A673 (cell line): ENCODE results near the gene LRIG3. TPM values are rescaled to one million over a fixed set of nuclear protein-coding genes. Genes with fewer than 3 reads are reported as not detected.

Experiments
- BruUV-seq: library from RNA; stranded (reverse); fragments of 400-500 nt; replicated peaks from 2 replicates; lab custom pipeline; 2021; lab: Mats Ljungman, UMichigan
- CTCF ChIA-PET: fragments of 300-600 bp; sonication (Branson Sonifier 250); formaldehyde crosslinking; loops from one replicate; lab custom pipeline; 2022; ENCODE audit warnings: antibody characterized with exemption; lab: Charles Lee
- POLR2A ChIA-PET: fragments of 300-600 bp; sonication (Branson Sonifier 250); formaldehyde crosslinking; loops from one replicate; lab custom pipeline; 2022; ENCODE audit warnings: antibody characterized with exemption; ENCODE audit not compliant: low non-redundant PET; lab: Charles Lee
- DNase-seq: peaks from one replicate; pipeline ENCODE4 v3.0.0-alpha.2; 2015; ENCODE audit warnings: low spot score
- H3K27ac ChIP-seq: fragments of 200-600 bp; sonication (generic); 2 replicates; pipeline ENCODE4 v1.5.1; 2016; ENCODE audit warnings: mixed run types, low read depth, mild to moderate bottlenecking, mixed read lengths, antibody characterized with exemption, low read length; ENCODE audit not compliant: poor library complexity, severe bottlenecking
- H3K27me3 ChIP-seq: fragments of 200-600 bp; sonication (generic); replicated peaks from 2 replicates; pipeline ENCODE4 v1.6.1; 2017; ENCODE audit warnings: mixed run types, low read depth, mild to moderate bottlenecking, mixed read lengths, antibody characterized with exemption, low read length; ENCODE audit not compliant: insufficient read depth, poor library complexity
- H3K36me3 ChIP-seq: fragments of 200-600 bp; sonication (generic); 2 replicates; pipeline ENCODE4 v1.6.1; 2016; ENCODE audit warnings: mixed run types, mild to moderate bottlenecking, mixed read lengths, antibody characterized with exemption, low read length; ENCODE audit not compliant: insufficient read depth, poor library complexity, severe bottlenecking
- H3K4me1 ChIP-seq: fragments of 200-600 bp; sonication (generic); 2 replicates; pipeline ENCODE4 v1.6.1; 2017; ENCODE audit warnings: mixed run types, mild to moderate bottlenecking, mixed read lengths, antibody characterized with exemption, low read length; ENCODE audit not compliant: insufficient read depth, poor library complexity, severe bottlenecking
- H3K4me3 ChIP-seq: fragments of 200-600 bp; sonication (generic); 2 replicates; pipeline ENCODE4 v1.5.1; 2016; ENCODE audit warnings: low read depth, mixed run types, mild to moderate bottlenecking, mixed read lengths, low read length; ENCODE audit not compliant: poor library complexity, severe bottlenecking
- H3K9me3 ChIP-seq: fragments of 200-600 bp; sonication (generic); 2 replicates; pipeline ENCODE4 v1.6.1; 2016; ENCODE audit warnings: mixed run types, low read depth, mild to moderate bottlenecking, mixed read lengths, antibody characterized with exemption, low read length; ENCODE audit not compliant: poor library complexity, severe bottlenecking
- CTCF ChIP-seq: fragments of 300-800, 200-600 bp; sonication (generic); conservative IDR thresholded peaks from 2 replicates; pipeline ENCODE4 v1.5.1; 2017; ENCODE audit warnings: low read depth, mild to moderate bottlenecking, antibody characterized with exemption, low read length, moderate library complexity, mixed read lengths
- EZH2 ChIP-seq: fragments of 200-600 bp; sonication (generic); IDR thresholded peaks from 2 replicates; pipeline ENCODE4 v1.6.1; 2017; ENCODE audit warnings: borderline replicate concordance, low read depth, mild to moderate bottlenecking, mixed read lengths, antibody characterized with exemption, low read length; ENCODE audit not compliant: poor library complexity, severe bottlenecking
- intact Hi-C: fragments of 100-400 bp; cut with micrococcal nuclease; formaldehyde crosslinking; loops from one replicate; pipeline ENCODE4 v1.10.0; 2022; ENCODE audit not compliant: unreplicated experiment
- total RNA-seq: library from RNA; stranded (reverse); gene quantifications from 2 replicates; pipeline ENCODE4 v1.2.3, GENCODE V29; 2021

The LRIG3 gene
- total RNA-seq, 1 experiment from 2014 or later = 13.4 TPM

GRCh38 chr12:58916921-58917511, 3.3 kb downstream of the LRIG3 start:
- ChIA-PET CTCF (interaction anchor here (0.9 kb wide), 1 partner anchor 376 kb away, joined by 3 read pairs; no protein-coding TSS in a partner anchor), POLR2A (interaction anchor here (0.7 kb wide), 1 partner anchor 69 kb away, joined by 4 read pairs; no protein-coding TSS in a partner anchor)
- H3K27ac ChIP-seq = peak overlapping the region; percentile 72
- intact Hi-C loops = loop anchor here (5.0 kb wide), 1 partner anchor 375 kb away; no protein-coding TSS in a partner anchor
- H3K4me1 ChIP-seq = peaks cover 45% of the 10 kb centered on the region
- no peaks in the 10 kb centered on the region for H3K27me3 ChIP-seq
- H3K9me3 ChIP-seq = no peaks in the 10 kb centered on the region
- H3K4me3 ChIP-seq = peak overlapping the region; percentile 67
- no TSS peak for BruUV-seq
- DNase-seq = peak; percentile 83
- peaks cover 5% of the 10 kb centered on the region for H3K36me3 ChIP-seq
- TF ChIP-seq EZH2 = no peak
- TF ChIP-seq CTCF = no peak

- no TSS peak for BruUV-seq
- no peaks in the 10 kb centered on the region for H3K27me3 ChIP-seq
- H3K36me3 ChIP-seq = peaks cover 5% of the 10 kb centered on the region
- intact Hi-C loops = loop anchor here (5.0 kb wide), 1 partner anchor 374 kb away; no protein-coding TSS in a partner anchor
- peak overlapping the region; percentile 72 for H3K27ac ChIP-seq
- no peak for DNase-seq
- H3K4me3 ChIP-seq = peak overlapping the region; percentile 67
- POLR2A ChIA-PET = interaction anchor here (0.7 kb wide), 1 partner anchor 69 kb away, joined by 4 read pairs; no protein-coding TSS in a partner anchor
- TF ChIP-seq EZH2 (no peak), CTCF (no peak)
- peaks cover 45% of the 10 kb centered on the region for H3K4me1 ChIP-seq
- CTCF ChIA-PET = no interaction called here
- H3K9me3 ChIP-seq = no peaks in the 10 kb centered on the region
Observed at GRCh38 chr12:58916161-58916621, 4.1 kb downstream of the LRIG3 start.

- ChIA-PET CTCF (no interaction called here), POLR2A (no interaction called here)
- H3K27me3 ChIP-seq = no peaks in the 10 kb centered on the region
- H3K27ac ChIP-seq = no peak overlapping the region
- no peak overlapping the region for H3K4me3 ChIP-seq
- DNase-seq = peak; percentile 50
- no peaks in the 10 kb centered on the region for H3K9me3 ChIP-seq
- BruUV-seq = no TSS peak
- TF ChIP-seq CTCF (no peak), EZH2 (no peak)
- intact Hi-C loops = loop anchor here (5.0 kb wide), 1 partner anchor 373 kb away; no protein-coding TSS in a partner anchor
- H3K4me1 ChIP-seq = peaks cover 45% of the 10 kb centered on the region
- H3K36me3 ChIP-seq = peaks cover 5% of the 10 kb centered on the region
Observed at GRCh38 chr12:58915634-58916033, 4.7 kb downstream of the LRIG3 start.
